Thoracic aorta (tissue), 2 donors: ENCODE data around the gene MARCHF10. TPM values are rescaled to one million over a fixed set of nuclear protein-coding genes. Genes with fewer than 3 reads are reported as not detected.
"Not testable (repeated sequence)": the region's sequence is repeated elsewhere in the genome, so short reads cannot be mapped to it uniquely, and the experiment has no call there.

ENCODE experiments used
- ATAC-seq: fragments of 150-250 bp; one replicate; pipeline ENCODE4 v1.8.0; 2017; ENCODE audit warnings: low read depth; ENCODE audit not compliant: insufficient number of reproducible peaks, low FRiP score
- DNase-seq: peaks from one replicate; pipeline ENCODE4 v3.0.0-alpha.2; 2020; ENCODE audit warnings: low spot score
- H3K27ac ChIP-seq, 2 donors: fragments of 200-600 bp; sonication (generic); 1 replicate in 1 of 2; 2 replicates in 1 of 2; pipeline ENCODE4 v1.5.1; 2016; ENCODE audit warnings: mild to moderate bottlenecking in 2 of 2, moderate library complexity in 2 of 2
- H3K27me3 ChIP-seq: fragments of 200-600 bp; sonication (generic); replicated peaks from 2 replicates; pipeline ENCODE4 v1.6.0; 2016; ENCODE audit warnings: mild to moderate bottlenecking; ENCODE audit not compliant: insufficient read depth
- H3K36me3 ChIP-seq: fragments of 200-600 bp; sonication (generic); one replicate; pipeline ENCODE4 v1.5.1; 2016
- H3K4me1 ChIP-seq, 2 donors: fragments of 200-600 bp; sonication (generic); 1 replicate in 1 of 2; 2 replicates in 1 of 2; pipeline versions ENCODE4 v1.5.1 to v1.6.0; 2016; ENCODE audit warnings: low read depth in 2 of 2, mild to moderate bottlenecking in 1 of 2; ENCODE audit not compliant: control insufficient read depth in 1 of 2
- H3K4me3 ChIP-seq: fragments of 200-600 bp; sonication (generic); 2 replicates; pipeline ENCODE4 v1.5.1; 2016; ENCODE audit warnings: mild to moderate bottlenecking
- H3K9me3 ChIP-seq: fragments of 200-600 bp; sonication (generic); 2 replicates; pipeline ENCODE4 v1.5.1; 2016
- CTCF ChIP-seq: fragments of 200-600 bp; sonication (generic); IDR thresholded peaks from one replicate; pipeline ENCODE4 v1.5.1; 2019; ENCODE audit warnings: antibody characterized with exemption
- total RNA-seq, 2 donors: library from RNA; depleted of rRNA; stranded (reverse); fragments of >200 nt; gene quantifications; one replicate each; pipeline versions ENCODE4 v1.1.0 to v1.2.3, GENCODE V29; 2016

The MARCHF10 gene
- total RNA-seq, 2 donors from 2014 or later, result not detected

GRCh38 chr17:62832405-62832804, 24.3 kb upstream of the MARCHF10 start:
- Histone ChIP-seq H3K4me3 (no peak overlapping the region), H3K36me3 (no peaks in the 10 kb centered on the region), H3K27me3 (no peaks in the 10 kb centered on the region), H3K4me1 (peaks cover 6 to 25% of the 10 kb centered on the region in 2 donors), H3K27ac (peak overlapping the region in 1 of 2 donors; percentile 28), H3K9me3 (no peaks in the 10 kb centered on the region)
- ATAC-seq (no peak), DNase-seq (no peak)
- TF ChIP-seq CTCF, result no peak

- not testable (repeated sequence) for ATAC-seq, H3K9me3 ChIP-seq
These were observed 23.0 kb upstream of the MARCHF10 start for GRCh38 chr17:62831066-62831465.

GRCh38 chr17:62827746-62828485, 19.8 kb upstream of the MARCHF10 start:
- no peak for ATAC-seq
- H3K27ac ChIP-seq, result no peak overlapping the region

More at GRCh38 chr17:62831066-62831465, 23.0 kb upstream of the MARCHF10 start:
- H3K27ac ChIP-seq, H3K27me3 ChIP-seq, H3K36me3 ChIP-seq, DNase-seq, H3K4me3 ChIP-seq: not testable (repeated sequence)
- H3K4me1 ChIP-seq, result peaks cover 6 to 28% of the 10 kb centered on the region in 2 donors

GRCh38 chr17:62826956-62827355, 18.8 kb upstream of the MARCHF10 start:
- H3K36me3 ChIP-seq, result no peaks in the 10 kb centered on the region
- no peaks in the 10 kb centered on the region for H3K27me3 ChIP-seq
- ATAC-seq (no peak), DNase-seq (no peak)
- TF ChIP-seq CTCF, result no peak
- H3K9me3 ChIP-seq, result no peaks in the 10 kb centered on the region
- H3K4me3 ChIP-seq, result no peak overlapping the region
- peaks cover 9 to 24% of the 10 kb centered on the region in 2 donors for H3K4me1 ChIP-seq
- H3K27ac ChIP-seq, result no peak overlapping the region

More at GRCh38 chr17:62827746-62828485, 19.8 kb upstream of the MARCHF10 start:
- Histone ChIP-seq H3K27me3 (no peaks in the 10 kb centered on the region), H3K4me3 (peak overlapping the region; percentile 40), H3K36me3 (no peaks in the 10 kb centered on the region), H3K9me3 (no peaks in the 10 kb centered on the region), H3K4me1 (peaks cover 9 to 25% of the 10 kb centered on the region in 2 donors)
- TF ChIP-seq CTCF, result no peak
- no peak for DNase-seq

- Histone ChIP-seq H3K9me3 (no peaks in the 10 kb centered on the region), H3K4me3 (no peak overlapping the region), H3K27ac (no peak overlapping the region), H3K36me3 (no peaks in the 10 kb centered on the region), H3K4me1 (peaks cover 11 to 34% of the 10 kb centered on the region in 2 donors), H3K27me3 (no peaks in the 10 kb centered on the region)
- no peak for TF ChIP-seq CTCF
- no peak for ATAC-seq
- no peak for DNase-seq
These were observed 17.1 kb upstream of the MARCHF10 start for GRCh38 chr17:62825182-62825581.
